ENCODE results near the gene HOXC13. TPM values are rescaled to one million over a fixed set of nuclear protein-coding genes. Genes with fewer than 3 reads are reported as not detected.
A peak's percentile ranks its signal among the peaks of the same experiment; 100 is the strongest.

Gene HOXC13
- total and polyA plus RNA-seq, 9 of the 15 experiments (the other 6 are each of a cell fraction or from before 2014, with no cell fraction given) = 0.03 to 0.29 (median 0.17) TPM; not detected in 2

DNA sequence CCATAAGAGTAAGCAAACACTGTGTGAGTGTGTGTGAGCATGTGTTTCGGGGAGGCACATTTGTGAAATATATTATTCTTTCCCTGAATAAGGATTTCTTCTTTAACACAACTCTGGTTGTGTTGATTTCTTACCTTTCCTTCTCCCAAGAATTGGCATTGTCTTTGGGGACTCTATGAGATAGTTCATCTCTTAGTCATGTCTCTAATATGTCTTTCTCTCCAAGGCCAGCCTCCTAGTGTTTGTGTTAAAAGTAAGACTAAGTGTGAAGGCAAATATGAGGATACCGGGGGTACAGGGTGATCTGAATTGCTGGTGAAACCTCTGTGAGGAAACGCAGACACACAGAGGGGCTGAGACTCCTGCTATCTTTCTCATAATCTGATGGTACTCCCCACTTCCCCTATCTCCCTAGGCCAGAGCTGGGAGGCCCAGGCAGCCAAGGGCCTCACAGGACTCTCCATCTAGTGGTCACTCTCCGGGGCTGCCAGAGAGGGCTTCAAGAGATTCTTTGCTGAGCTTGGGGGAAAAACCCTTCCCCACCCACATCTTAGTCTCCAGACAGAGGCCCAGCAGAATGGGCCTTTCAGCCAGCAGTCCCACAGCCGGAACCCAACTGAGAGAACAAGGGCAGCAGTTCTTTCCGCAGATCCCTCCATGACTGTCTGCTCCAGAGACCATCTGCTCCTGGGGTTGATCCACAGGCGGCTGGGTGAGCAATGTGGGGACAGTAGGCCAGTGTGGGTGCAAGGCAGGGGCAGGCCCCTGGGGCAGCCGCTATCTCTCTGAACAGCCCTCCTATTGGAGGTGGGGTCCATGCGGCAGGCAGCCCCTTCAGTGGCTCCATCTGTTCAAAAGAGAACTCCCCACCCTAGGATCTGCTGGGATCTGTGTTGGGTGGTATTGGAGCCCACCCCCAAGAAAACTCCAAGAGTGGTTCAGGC is 10.3 kb downstream of the HOXC13 start (continued):
- TF ChIP-seq, protein P1, sequence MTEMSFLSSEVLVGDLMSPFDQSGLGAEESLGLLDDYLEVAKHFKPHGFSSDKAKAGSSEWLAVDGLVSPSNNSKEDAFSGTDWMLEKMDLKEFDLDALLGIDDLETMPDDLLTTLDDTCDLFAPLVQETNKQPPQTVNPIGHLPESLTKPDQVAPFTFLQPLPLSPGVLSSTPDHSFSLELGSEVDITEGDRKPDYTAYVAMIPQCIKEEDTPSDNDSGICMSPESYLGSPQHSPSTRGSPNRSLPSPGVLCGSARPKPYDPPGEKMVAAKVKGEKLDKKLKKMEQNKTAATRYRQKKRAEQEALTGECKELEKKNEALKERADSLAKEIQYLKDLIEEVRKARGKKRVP (CRISPR knock-in tag; IDR thresholded peaks at IDR 0.05) = no peak
- TF ChIP-seq FOXP1 (CRISPR knock-in tag; IDR thresholded peaks at IDR 0.05) = no peak
- no peak for TF ChIP-seq ZBTB8A (IDR thresholded peaks at IDR 0.05; ENCODE audit: partially characterized antibody)
- TF ChIP-seq EZH2 (IDR thresholded peaks at IDR 0.05; ENCODE audit: borderline replicate concordance, low read depth, low read length) = no peak
- TF ChIP-seq TEAD1 (CRISPR knock-in tag; IDR thresholded peaks at IDR 0.05) = 0 out of 4 replicates have a peak, but pooled peaks of 1 of the 2 experiments have one; percentile 5
- TF ChIP-seq ZNF561 (CRISPR knock-in tag; conservative IDR thresholded peaks at IDR 0.05) = no peak
- no peak for TF ChIP-seq OTX1 (CRISPR knock-in tag; IDR thresholded peaks at IDR 0.05)
- TF ChIP-seq ZNF695 (CRISPR knock-in tag; IDR thresholded peaks at IDR 0.05) = no peak
- no peak for TF ChIP-seq MXI1 (IDR thresholded peaks at IDR 0.05; ENCODE audit: low read depth, low read length)
- peak; percentile 40; the same call in 1 of the 2 replicates for TF ChIP-seq POLR2AphosphoS5 (IDR thresholded peaks at IDR 0.05; ENCODE audit: control insufficient read depth, insufficient read depth, low read depth, low read length)
- no peak for TF ChIP-seq ZNF311 (CRISPR knock-in tag; IDR thresholded peaks at IDR 0.05)
- TF ChIP-seq PHTF2 (CRISPR knock-in tag; IDR thresholded peaks at IDR 0.05) = no peak
- no peak for TF ChIP-seq ZNF133 (CRISPR knock-in tag; IDR thresholded peaks at IDR 0.05)
- TF ChIP-seq TOE1 (IDR thresholded peaks at IDR 0.05; ENCODE audit: borderline replicate concordance) = no peak
- TF ChIP-seq TOE1 (CRISPR knock-in tag; IDR thresholded peaks at IDR 0.05; ENCODE audit: borderline replicate concordance, low read depth) = no peak
- TF ChIP-seq ZNF232 (CRISPR knock-in tag; IDR thresholded peaks at IDR 0.05) = no peak
- no peak for TF ChIP-seq FOXA3 (CRISPR knock-in tag; conservative IDR thresholded peaks at IDR 0.05 in 1 of 2, IDR thresholded peaks at IDR 0.05 in 1 of 2)
- 0 out of 2 replicates have a peak, but pooled peaks have one; percentile 18 for TF ChIP-seq CREM (IDR thresholded peaks at IDR 0.05; ENCODE audit: low read depth)
- no peak for TF ChIP-seq EP400 (IDR thresholded peaks at IDR 0.05)
- TF ChIP-seq, protein P2, sequence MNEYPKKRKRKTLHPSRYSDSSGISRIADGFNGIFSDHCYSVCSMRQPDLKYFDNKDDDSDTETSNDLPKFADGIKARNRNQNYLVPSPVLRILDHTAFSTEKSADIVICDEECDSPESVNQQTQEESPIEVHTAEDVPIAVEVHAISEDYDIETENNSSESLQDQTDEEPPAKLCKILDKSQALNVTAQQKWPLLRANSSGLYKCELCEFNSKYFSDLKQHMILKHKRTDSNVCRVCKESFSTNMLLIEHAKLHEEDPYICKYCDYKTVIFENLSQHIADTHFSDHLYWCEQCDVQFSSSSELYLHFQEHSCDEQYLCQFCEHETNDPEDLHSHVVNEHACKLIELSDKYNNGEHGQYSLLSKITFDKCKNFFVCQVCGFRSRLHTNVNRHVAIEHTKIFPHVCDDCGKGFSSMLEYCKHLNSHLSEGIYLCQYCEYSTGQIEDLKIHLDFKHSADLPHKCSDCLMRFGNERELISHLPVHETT (CRISPR knock-in tag; conservative IDR thresholded peaks at IDR 0.05 in 1 of 2, IDR thresholded peaks at IDR 0.05 in 1 of 2) = no peak
- no peak for TF ChIP-seq NFYB (IDR thresholded peaks at IDR 0.05; ENCODE audit: extremely low read depth, insufficient read length)
- no peak for TF ChIP-seq NFIX (CRISPR knock-in tag; IDR thresholded peaks at IDR 0.05; ENCODE audit: low read depth)
- TF ChIP-seq ZNF780A (CRISPR knock-in tag; IDR thresholded peaks at IDR 0.05) = no peak
- TF ChIP-seq BCOR (IDR thresholded peaks at IDR 0.05) = no peak
- no peak for TF ChIP-seq E2F3 (CRISPR knock-in tag; IDR thresholded peaks at IDR 0.05)
- TF ChIP-seq, protein P3, sequence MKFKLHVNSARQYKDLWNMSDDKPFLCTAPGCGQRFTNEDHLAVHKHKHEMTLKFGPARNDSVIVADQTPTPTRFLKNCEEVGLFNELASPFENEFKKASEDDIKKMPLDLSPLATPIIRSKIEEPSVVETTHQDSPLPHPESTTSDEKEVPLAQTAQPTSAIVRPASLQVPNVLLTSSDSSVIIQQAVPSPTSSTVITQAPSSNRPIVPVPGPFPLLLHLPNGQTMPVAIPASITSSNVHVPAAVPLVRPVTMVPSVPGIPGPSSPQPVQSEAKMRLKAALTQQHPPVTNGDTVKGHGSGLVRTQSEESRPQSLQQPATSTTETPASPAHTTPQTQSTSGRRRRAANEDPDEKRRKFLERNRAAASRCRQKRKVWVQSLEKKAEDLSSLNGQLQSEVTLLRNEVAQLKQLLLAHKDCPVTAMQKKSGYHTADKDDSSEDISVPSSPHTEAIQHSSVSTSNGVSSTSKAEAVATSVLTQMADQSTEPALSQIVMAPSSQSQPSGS (CRISPR knock-in tag; IDR thresholded peaks at IDR 0.05) = no peak

All from K562 (cell line).